ENCODE data around the gene TRPC3.

GRCh38 chr4:121998024-121998423 is 46.2 kb upstream of the TRPC3 start:
- TF ChIP-seq, protein P1, sequence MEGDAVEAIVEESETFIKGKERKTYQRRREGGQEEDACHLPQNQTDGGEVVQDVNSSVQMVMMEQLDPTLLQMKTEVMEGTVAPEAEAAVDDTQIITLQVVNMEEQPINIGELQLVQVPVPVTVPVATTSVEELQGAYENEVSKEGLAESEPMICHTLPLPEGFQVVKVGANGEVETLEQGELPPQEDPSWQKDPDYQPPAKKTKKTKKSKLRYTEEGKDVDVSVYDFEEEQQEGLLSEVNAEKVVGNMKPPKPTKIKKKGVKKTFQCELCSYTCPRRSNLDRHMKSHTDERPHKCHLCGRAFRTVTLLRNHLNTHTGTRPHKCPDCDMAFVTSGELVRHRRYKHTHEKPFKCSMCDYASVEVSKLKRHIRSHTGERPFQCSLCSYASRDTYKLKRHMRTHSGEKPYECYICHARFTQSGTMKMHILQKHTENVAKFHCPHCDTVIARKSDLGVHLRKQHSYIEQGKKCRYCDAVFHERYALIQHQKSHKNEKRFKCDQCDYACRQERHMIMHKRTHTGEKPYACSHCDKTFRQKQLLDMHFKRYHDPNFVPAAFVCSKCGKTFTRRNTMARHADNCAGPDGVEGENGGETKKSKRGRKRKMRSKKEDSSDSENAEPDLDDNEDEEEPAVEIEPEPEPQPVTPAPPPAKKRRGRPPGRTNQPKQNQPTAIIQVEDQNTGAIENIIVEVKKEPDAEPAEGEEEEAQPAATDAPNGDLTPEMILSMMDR (IDR thresholded peaks at IDR 0.05): no peak
- no peak for TF ChIP-seq POLR2A (IDR thresholded peaks at IDR 0.05)

Data from ovary (tissue), 3 donors.